ENCODE results near the gene ADGRA1. TPM values are rescaled to one million over a fixed set of nuclear protein-coding genes. Genes with fewer than 3 reads are reported as not detected.
"Not testable (repeated sequence)": the region's sequence is repeated elsewhere in the genome, so short reads cannot be mapped to it uniquely, and the experiment has no call there.

ADGRA1 gene
- total RNA-seq, 5 donors from 2014 or later (not counting 1 experiment from before 2014, with no cell fraction given) = not detected

DNA sequence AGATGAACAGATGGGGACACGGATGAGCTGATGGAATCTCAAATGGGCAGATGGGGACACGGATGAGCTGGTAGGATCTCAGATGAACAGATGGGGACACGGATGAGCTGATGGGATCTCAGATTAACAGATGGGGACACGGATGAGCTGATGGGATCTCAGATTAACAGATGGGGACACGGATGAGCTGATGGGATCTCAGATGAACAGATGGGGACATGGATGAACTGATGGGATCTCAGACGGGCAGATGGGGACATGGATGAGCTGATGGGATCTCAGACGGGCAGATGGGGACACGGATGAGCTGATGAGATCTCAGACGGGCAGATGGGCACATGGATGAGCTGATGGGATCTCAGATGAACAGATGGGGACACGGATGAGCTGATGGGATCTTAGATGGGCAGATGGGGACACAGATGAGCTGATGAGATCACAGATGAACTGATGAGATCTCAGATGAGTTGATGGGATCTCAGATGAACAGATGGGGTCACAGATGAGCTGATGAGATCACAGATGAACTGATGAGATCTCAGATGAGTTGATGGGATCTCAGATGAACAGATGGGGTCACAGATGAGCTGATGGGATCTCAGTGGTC lies 34.1 kb upstream of the ADGRA1 start:
- H3K4me3 Mint-ChIP-seq; H3K9me3 Mint-ChIP-seq; H3K27me3 Mint-ChIP-seq; H3K4me3 ChIP-seq (ENCODE audit: control insufficient read depth in 1 of 2, extremely low read depth in 1 of 2, low read length in 1 of 2); ATAC-seq (replicated peaks in 1 of 4); H3K27ac ChIP-seq (ENCODE audit: low read length); DNase-seq; POLR2A ChIA-PET; H3K4me1 ChIP-seq (ENCODE audit: control insufficient read depth in 1 of 2, extremely low read depth in 1 of 2, insufficient read depth in 2 of 2, low read length in 2 of 2); H3K27ac Mint-ChIP-seq; H3K4me1 Mint-ChIP-seq; H3K9me3 ChIP-seq; H3K36me3 ChIP-seq (ENCODE audit: control insufficient read depth in 2 of 2, extremely low read depth in 1 of 2, insufficient read depth in 1 of 2, low read length in 1 of 2); H3K36me3 Mint-ChIP-seq: not testable (repeated sequence)
- CTCF ChIA-PET = interaction anchor here in 1 of 2 donors (0.7 kb wide), 1 partner anchor 1427 kb away, joined by 4 read pairs; no protein-coding TSS in a partner anchor
- H3K27me3 ChIP-seq (replicated peaks in 1 of 2; ENCODE audit: control insufficient read depth in 2 of 2, extremely low read depth in 1 of 2, insufficient read depth in 2 of 2, low read length in 1 of 2) = peaks cover 0 to 31% of the 10 kb centered on the region in 2 experiments
- 74% methylated on average over 10 of the region's 10 CpGs for WGBS (ENCODE audit: insufficient coverage)

DNA sequence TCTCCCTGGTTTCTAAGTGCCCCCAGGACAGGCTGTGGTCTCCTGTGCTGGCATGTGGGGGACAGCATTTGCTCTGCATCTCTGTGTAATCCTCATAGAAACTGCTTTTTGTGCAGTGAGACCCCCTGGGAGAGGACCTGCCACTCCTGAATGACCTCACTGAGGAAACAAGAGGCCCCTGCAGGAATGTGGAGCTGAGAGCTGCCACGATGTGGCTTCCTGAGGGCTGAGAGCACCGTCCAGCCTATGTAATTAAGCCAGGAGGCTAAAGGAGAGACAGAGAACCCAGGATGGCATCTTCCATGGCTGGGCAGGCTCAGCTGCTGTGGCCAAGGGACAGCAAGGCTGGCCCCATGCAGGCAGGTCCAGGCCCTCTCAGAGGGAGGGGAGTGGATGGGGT lies 32.3 kb upstream of the ADGRA1 start:
- Histone ChIP-seq H3K27me3 (replicated peaks in 1 of 2; ENCODE audit: control insufficient read depth in 2 of 2, extremely low read depth in 1 of 2, insufficient read depth in 2 of 2, low read length in 1 of 2) (peaks cover 0 to 30% of the 10 kb centered on the region in 2 experiments), H3K36me3 (ENCODE audit: control insufficient read depth in 2 of 2, extremely low read depth in 1 of 2, insufficient read depth in 1 of 2, low read length in 1 of 2) (no peaks in the 10 kb centered on the region), H3K4me1 (ENCODE audit: control insufficient read depth in 1 of 2, extremely low read depth in 1 of 2, insufficient read depth in 2 of 2, low read length in 2 of 2) (peaks cover 0 to 13% of the 10 kb centered on the region in 2 experiments), H3K27ac (ENCODE audit: low read length) (no peak overlapping the region), H3K9me3 (no peaks in the 10 kb centered on the region), H3K4me3 (ENCODE audit: control insufficient read depth in 1 of 2, extremely low read depth in 1 of 2, low read length in 1 of 2) (no peak overlapping the region)
- no peak for DNase-seq
- 0% methylated on average over 2 of the region's 2 CpGs for WGBS (ENCODE audit: insufficient coverage)
- no peaks in the 10 kb centered on the region for H3K36me3 Mint-ChIP-seq
- POLR2A ChIA-PET = no interaction called here
- no peak overlapping the region for H3K27ac Mint-ChIP-seq
- peaks cover 0 to 5% of the 10 kb centered on the region in 2 donors for H3K27me3 Mint-ChIP-seq
- CTCF ChIA-PET = no interaction called here
- H3K4me1 Mint-ChIP-seq = peaks cover 10 to 17% (median 14%) of the 10 kb centered on the region in 3 donors
- H3K4me3 Mint-ChIP-seq = no peak overlapping the region
- H3K9me3 Mint-ChIP-seq = no peaks in the 10 kb centered on the region
- no peak for ATAC-seq (replicated peaks in 1 of 4)

DNA sequence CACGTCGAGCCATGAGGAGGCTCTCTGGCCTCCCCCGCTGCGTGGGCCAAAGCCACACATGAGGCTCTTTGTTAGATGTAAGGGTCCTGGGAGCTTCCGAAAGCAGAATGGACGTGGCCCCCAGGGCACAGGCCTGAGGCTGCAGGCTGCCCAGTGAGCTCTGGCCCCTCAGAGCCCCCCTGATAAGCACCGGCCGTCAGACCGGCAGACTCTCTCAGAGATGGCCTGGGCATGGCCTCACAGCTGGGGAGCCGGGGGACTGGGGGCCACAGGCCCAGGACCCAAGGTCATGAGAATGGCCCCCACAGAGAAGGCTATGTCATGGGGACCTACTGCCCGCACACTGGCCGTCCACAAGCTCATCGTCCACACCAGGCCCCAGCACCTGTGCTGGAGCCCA lies 31.7 kb upstream of the ADGRA1 start:
- ChIA-PET CTCF (no interaction called here), POLR2A (no interaction called here)
- H3K27ac Mint-ChIP-seq = no peak overlapping the region
- no peaks in the 10 kb centered on the region for H3K36me3 ChIP-seq (ENCODE audit: control insufficient read depth in 2 of 2, extremely low read depth in 1 of 2, insufficient read depth in 1 of 2, low read length in 1 of 2)
- no peak overlapping the region for H3K4me3 ChIP-seq (ENCODE audit: control insufficient read depth in 1 of 2, extremely low read depth in 1 of 2, low read length in 1 of 2)
- peaks cover 10 to 17% (median 14%) of the 10 kb centered on the region in 3 donors for H3K4me1 Mint-ChIP-seq
- H3K4me3 Mint-ChIP-seq = peak overlapping the region in 1 of 3 donors; percentile 39
- H3K9me3 ChIP-seq = no peaks in the 10 kb centered on the region
- WGBS (ENCODE audit: insufficient coverage) = 86% methylated on average over 13 of the region's 13 CpGs
- H3K36me3 Mint-ChIP-seq = no peaks in the 10 kb centered on the region
- no peak for DNase-seq
- peaks cover 0 to 5% of the 10 kb centered on the region in 2 donors for H3K27me3 Mint-ChIP-seq
- no peak overlapping the region for H3K27ac ChIP-seq (ENCODE audit: low read length)
- peaks cover 0 to 30% of the 10 kb centered on the region in 2 experiments for H3K27me3 ChIP-seq (replicated peaks in 1 of 2; ENCODE audit: control insufficient read depth in 2 of 2, extremely low read depth in 1 of 2, insufficient read depth in 2 of 2, low read length in 1 of 2)
- peaks cover 0 to 13% of the 10 kb centered on the region in 2 experiments for H3K4me1 ChIP-seq (ENCODE audit: control insufficient read depth in 1 of 2, extremely low read depth in 1 of 2, insufficient read depth in 2 of 2, low read length in 2 of 2)
- ATAC-seq (replicated peaks in 1 of 4) = no peak
- no peaks in the 10 kb centered on the region for H3K9me3 Mint-ChIP-seq

DNA sequence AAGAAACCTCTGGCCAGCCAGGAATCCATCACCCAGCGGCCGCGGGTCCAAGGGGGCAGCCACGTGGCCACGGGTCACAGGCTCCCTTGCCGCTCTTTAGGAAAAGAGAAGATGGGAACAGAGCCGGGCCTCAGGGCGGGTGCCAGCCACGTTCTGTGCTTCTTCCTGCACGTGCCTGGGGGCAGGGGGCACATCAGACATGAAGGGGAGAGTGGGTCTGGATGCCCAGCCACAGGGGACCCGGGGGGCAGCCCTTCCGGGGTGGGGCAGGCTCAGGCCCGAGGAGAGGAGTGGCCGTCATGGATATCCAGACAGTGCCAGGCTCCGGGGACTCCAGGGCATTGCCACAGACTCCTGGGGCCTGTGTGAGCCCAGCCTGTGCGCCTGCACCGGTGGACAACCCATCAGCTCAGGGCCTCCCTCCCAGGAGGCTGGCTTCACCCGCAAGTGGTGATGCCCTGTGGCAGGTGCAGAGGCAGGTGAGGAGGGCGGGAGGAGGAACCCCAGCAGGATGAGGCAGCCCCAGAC lies 31.0 kb upstream of the ADGRA1 start:
- Mint-ChIP-seq H3K9me3 (no peaks in the 10 kb centered on the region), H3K27me3 (peaks cover 0 to 5% of the 10 kb centered on the region in 2 donors), H3K4me1 (peaks cover 10 to 17% (median 14%) of the 10 kb centered on the region in 3 donors), H3K27ac (no peak overlapping the region), H3K4me3 (peak overlapping the region in 1 of 3 donors; percentile 39), H3K36me3 (no peaks in the 10 kb centered on the region)
- H3K36me3 ChIP-seq (ENCODE audit: control insufficient read depth in 2 of 2, extremely low read depth in 1 of 2, insufficient read depth in 1 of 2, low read length in 1 of 2) = no peaks in the 10 kb centered on the region
- ChIA-PET CTCF (no interaction called here), POLR2A (no interaction called here)
- peaks cover 0 to 34% of the 10 kb centered on the region in 2 experiments for H3K27me3 ChIP-seq (replicated peaks in 1 of 2; ENCODE audit: control insufficient read depth in 2 of 2, extremely low read depth in 1 of 2, insufficient read depth in 2 of 2, low read length in 1 of 2)
- DNase-seq (no peak), ATAC-seq (replicated peaks in 1 of 4) (no peak)
- peaks cover 0 to 13% of the 10 kb centered on the region in 2 experiments for H3K4me1 ChIP-seq (ENCODE audit: control insufficient read depth in 1 of 2, extremely low read depth in 1 of 2, insufficient read depth in 2 of 2, low read length in 2 of 2)
- no peaks in the 10 kb centered on the region for H3K9me3 ChIP-seq
- 83% methylated on average over 15 of the region's 19 CpGs for WGBS (ENCODE audit: insufficient coverage)
- H3K4me3 ChIP-seq (ENCODE audit: control insufficient read depth in 1 of 2, extremely low read depth in 1 of 2, low read length in 1 of 2) = no peak overlapping the region
- H3K27ac ChIP-seq (ENCODE audit: low read length) = no peak overlapping the region

DNA sequence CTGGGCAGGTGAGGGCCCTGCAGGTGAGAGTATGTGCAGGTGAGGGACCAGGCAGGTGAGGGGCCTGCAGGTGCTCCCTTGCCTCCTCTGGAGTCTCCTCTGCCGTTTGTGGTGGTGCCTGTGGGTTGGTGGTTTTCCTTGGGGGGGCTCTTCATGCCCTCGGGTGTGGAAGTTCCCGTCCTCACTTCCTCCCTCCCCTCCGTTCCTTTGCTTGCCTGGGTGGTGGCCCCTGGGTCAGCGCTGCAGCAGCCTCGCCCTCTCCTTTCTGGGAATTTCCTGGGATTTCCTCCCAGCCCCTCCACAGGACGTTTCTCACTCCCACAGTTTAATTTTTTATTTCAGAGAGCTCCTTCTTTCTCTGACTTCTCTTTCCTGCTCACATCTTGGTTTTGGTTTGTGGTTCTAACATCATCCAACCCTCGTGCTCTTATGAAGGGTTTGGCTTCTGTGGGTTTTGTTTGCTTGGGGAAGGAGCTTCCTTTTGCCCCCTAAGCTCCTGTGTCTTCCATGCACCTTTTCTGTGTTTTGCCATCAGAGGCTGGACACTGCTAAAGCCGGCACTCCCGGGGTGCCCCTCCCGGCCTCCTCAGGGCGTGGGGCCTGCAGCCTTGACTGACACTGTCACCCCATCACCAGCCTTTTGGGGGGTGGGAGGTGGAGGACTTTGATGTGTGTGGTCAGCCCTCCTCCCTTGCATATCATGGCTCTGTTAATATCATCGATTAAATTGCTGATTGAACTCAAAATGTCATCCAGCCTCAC lies 29.2 kb upstream of the ADGRA1 start:
- Mint-ChIP-seq H3K9me3 (no peaks in the 10 kb centered on the region), H3K27ac (no peak overlapping the region), H3K4me3 (peak overlapping the region in 1 of 3 donors; percentile 37), H3K36me3 (no peaks in the 10 kb centered on the region), H3K27me3 (peaks cover 0 to 5% of the 10 kb centered on the region in 2 donors), H3K4me1 (peaks cover 10 to 17% (median 14%) of the 10 kb centered on the region in 3 donors)
- DNase-seq = no peak
- no peak overlapping the region for H3K4me3 ChIP-seq (ENCODE audit: control insufficient read depth in 1 of 2, extremely low read depth in 1 of 2, low read length in 1 of 2)
- H3K27me3 ChIP-seq (replicated peaks in 1 of 2; ENCODE audit: control insufficient read depth in 2 of 2, extremely low read depth in 1 of 2, insufficient read depth in 2 of 2, low read length in 1 of 2) = peaks cover 0 to 40% of the 10 kb centered on the region in 2 experiments
- CTCF ChIA-PET = no interaction called here
- H3K4me1 ChIP-seq (ENCODE audit: control insufficient read depth in 1 of 2, extremely low read depth in 1 of 2, insufficient read depth in 2 of 2, low read length in 2 of 2) = peaks cover 0 to 13% of the 10 kb centered on the region in 2 experiments
- H3K9me3 ChIP-seq = no peaks in the 10 kb centered on the region
- no peak overlapping the region for H3K27ac ChIP-seq (ENCODE audit: low read length)
- POLR2A ChIA-PET = no interaction called here
- WGBS (ENCODE audit: insufficient coverage) = 100% methylated on average over 1 of the region's 13 CpGs
- H3K36me3 ChIP-seq (ENCODE audit: control insufficient read depth in 2 of 2, extremely low read depth in 1 of 2, insufficient read depth in 1 of 2, low read length in 1 of 2) = no peaks in the 10 kb centered on the region
- peak in 1 of 4 experiments; percentile 27 for ATAC-seq (replicated peaks in 1 of 4)

DNA sequence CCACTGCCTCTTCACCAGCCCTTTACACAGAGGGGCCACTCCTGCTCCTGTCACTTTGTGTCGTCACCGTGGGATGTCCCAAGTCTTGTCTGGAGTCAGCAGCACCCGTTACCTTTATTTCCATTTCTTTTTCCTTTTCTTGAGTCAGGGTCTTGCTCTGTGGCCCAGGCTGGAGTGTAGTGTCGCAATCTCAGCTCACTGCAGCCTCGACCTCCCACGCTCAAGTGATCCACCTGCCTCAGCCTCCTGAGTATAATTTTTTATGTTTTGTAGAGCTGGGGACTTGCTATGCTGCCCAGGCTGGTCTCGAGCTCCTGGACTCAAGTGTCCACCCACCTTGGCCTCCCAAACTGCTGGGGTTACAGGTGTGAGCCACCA lies 28.6 kb upstream of the ADGRA1 start:
- WGBS (ENCODE audit: insufficient coverage) = 93% methylated on average over 2 of the region's 7 CpGs
- ChIA-PET POLR2A (no interaction called here), CTCF (no interaction called here)
- DNase-seq (no peak), ATAC-seq (replicated peaks in 1 of 4) (no peak)
- H3K4me1 ChIP-seq (ENCODE audit: control insufficient read depth in 1 of 2, extremely low read depth in 1 of 2, insufficient read depth in 2 of 2, low read length in 2 of 2) = peaks cover 0 to 13% of the 10 kb centered on the region in 2 experiments
- H3K27me3 ChIP-seq (replicated peaks in 1 of 2; ENCODE audit: control insufficient read depth in 2 of 2, extremely low read depth in 1 of 2, insufficient read depth in 2 of 2, low read length in 1 of 2) = peaks cover 0 to 40% of the 10 kb centered on the region in 2 experiments
- no peak overlapping the region for H3K4me3 ChIP-seq (ENCODE audit: control insufficient read depth in 1 of 2, extremely low read depth in 1 of 2, low read length in 1 of 2)
- no peaks in the 10 kb centered on the region for H3K36me3 ChIP-seq (ENCODE audit: control insufficient read depth in 2 of 2, extremely low read depth in 1 of 2, insufficient read depth in 1 of 2, low read length in 1 of 2)
- peaks cover 10 to 17% (median 14%) of the 10 kb centered on the region in 3 donors for H3K4me1 Mint-ChIP-seq
- peaks cover 0 to 5% of the 10 kb centered on the region in 2 donors for H3K27me3 Mint-ChIP-seq
- H3K9me3 Mint-ChIP-seq = no peaks in the 10 kb centered on the region
- no peak overlapping the region for H3K27ac ChIP-seq (ENCODE audit: low read length)
- no peak overlapping the region for H3K27ac Mint-ChIP-seq
- no peaks in the 10 kb centered on the region for H3K36me3 Mint-ChIP-seq
- H3K4me3 Mint-ChIP-seq = peak overlapping the region in 1 of 3 donors; percentile 24
- no peaks in the 10 kb centered on the region for H3K9me3 ChIP-seq
